Body of pancreas (tissue), 4 donors: Measurements from ENCODE around the gene ST6GALNAC4. TPM values are rescaled to one million over a fixed set of nuclear protein-coding genes. Genes with fewer than 3 reads are reported as not detected.

Source experiments
- ATAC-seq: fragments of 150-250 bp; one replicate; pipeline ENCODE4 v1.9.1; 2016
- DNase-seq, 4 donors: peaks; one replicate each; pipeline ENCODE4 v3.0.0-alpha.2; 2019
- H3K27ac ChIP-seq, 4 donors: fragments of 200-600 bp; sonication (generic); 1 replicate in 3 of 4; 2 replicates in 1 of 4; pipeline versions ENCODE4 v1.5.1 to v1.6.1; 2016 to 2019; ENCODE audit warnings: mild to moderate bottlenecking in 1 of 4, mixed read lengths in 1 of 4, moderate library complexity in 1 of 4
- H3K27me3 ChIP-seq, 2 donors: fragments of 200-600 bp; sonication (generic); one replicate each; pipeline ENCODE4 v1.6.0; 2016; ENCODE audit warnings: mild to moderate bottlenecking in 1 of 2
- H3K36me3 ChIP-seq, 2 donors: fragments of 200-600 bp; sonication (generic); replicated peaks in 1 of 2; 2 replicates each; pipeline ENCODE4 v1.5.1; 2016; ENCODE audit warnings: low read depth in 2 of 2; ENCODE audit not compliant: insufficient read depth in 1 of 2
- H3K4me1 ChIP-seq: fragments of 200-600 bp; sonication (generic); one replicate; pipeline ENCODE4 v1.6.0; 2016
- H3K4me3 ChIP-seq, 2 donors: fragments of 200-600 bp; sonication (generic); 1 replicate in 1 of 2; 2 replicates in 1 of 2; pipeline ENCODE4 v1.5.1; 2016 to 2019
- H3K9me3 ChIP-seq, 3 donors: fragments of 200-600 bp; sonication (generic); 1 replicate in 2 of 3; 2 replicates in 1 of 3; pipeline ENCODE4 v1.5.1; 2016
- POLR2A ChIP-seq, 3 donors: fragments of 450-650 bp; IDR thresholded peaks; one replicate each; pipeline ENCODE4 v1.6.1; 2016; ENCODE audit warnings: antibody characterized with exemption in 3 of 3, mild to moderate bottlenecking in 2 of 3
- WGBS, 2 donors: methylation state at CpG; one replicate each; pipeline ENCODE4 v1.1.5; 2017; 5-methylcytosine and 5-hydroxymethylcytosine counted together
- intact Hi-C: fragments of 100-400 bp; cut with DNase I; formaldehyde crosslinking; loops from one replicate; pipeline ENCODE4 v1.15.1; 2023
- total RNA-seq, 2 donors: library from RNA; depleted of rRNA; stranded (reverse); fragments of >200 nt; gene quantifications; one replicate each; pipeline ENCODE4 v1.1.0, GENCODE V29; 2016
- TF ChIP-seq, protein P1 (sequence below), 7 experiments: fragments of 450-650 bp in 4 of 7; fragments of 200-600 bp in 3 of 7; sonication (generic) in 3 of 7; IDR thresholded peaks; one replicate each; pipeline ENCODE4 v1.5.1; 2016 to 2019; ENCODE audit warnings: antibody characterized with exemption in 7 of 7

The ST6GALNAC4 gene
- total RNA-seq, 2 donors from 2014 or later: 36.6 to 63.8 TPM

GRCh38 chr9:127867356-127868277 is 49.2 kb downstream of the ST6GALNAC4 start:
- H3K4me1 ChIP-seq: peaks cover under 1% of the 10 kb centered on the region
- no peaks in the 10 kb centered on the region for H3K36me3 ChIP-seq
- peak overlapping the region in 2 of 4 donors; percentile 13 to 26 for H3K27ac ChIP-seq
- intact Hi-C loops: no loop called here
- H3K9me3 ChIP-seq: no peaks in the 10 kb centered on the region
- no peaks in the 10 kb centered on the region for H3K27me3 ChIP-seq
- ATAC-seq (no peak), DNase-seq (no peak)
- no peak overlapping the region for H3K4me3 ChIP-seq
- TF ChIP-seq, protein P1, sequence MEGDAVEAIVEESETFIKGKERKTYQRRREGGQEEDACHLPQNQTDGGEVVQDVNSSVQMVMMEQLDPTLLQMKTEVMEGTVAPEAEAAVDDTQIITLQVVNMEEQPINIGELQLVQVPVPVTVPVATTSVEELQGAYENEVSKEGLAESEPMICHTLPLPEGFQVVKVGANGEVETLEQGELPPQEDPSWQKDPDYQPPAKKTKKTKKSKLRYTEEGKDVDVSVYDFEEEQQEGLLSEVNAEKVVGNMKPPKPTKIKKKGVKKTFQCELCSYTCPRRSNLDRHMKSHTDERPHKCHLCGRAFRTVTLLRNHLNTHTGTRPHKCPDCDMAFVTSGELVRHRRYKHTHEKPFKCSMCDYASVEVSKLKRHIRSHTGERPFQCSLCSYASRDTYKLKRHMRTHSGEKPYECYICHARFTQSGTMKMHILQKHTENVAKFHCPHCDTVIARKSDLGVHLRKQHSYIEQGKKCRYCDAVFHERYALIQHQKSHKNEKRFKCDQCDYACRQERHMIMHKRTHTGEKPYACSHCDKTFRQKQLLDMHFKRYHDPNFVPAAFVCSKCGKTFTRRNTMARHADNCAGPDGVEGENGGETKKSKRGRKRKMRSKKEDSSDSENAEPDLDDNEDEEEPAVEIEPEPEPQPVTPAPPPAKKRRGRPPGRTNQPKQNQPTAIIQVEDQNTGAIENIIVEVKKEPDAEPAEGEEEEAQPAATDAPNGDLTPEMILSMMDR (IDR thresholded peaks at IDR 0.05): no peak
- TF ChIP-seq POLR2A (IDR thresholded peaks at IDR 0.05): no peak
- WGBS, 2 donors: 80 to 97% methylated on average over 4 to 27 of the region's 30 CpGs

DNA sequence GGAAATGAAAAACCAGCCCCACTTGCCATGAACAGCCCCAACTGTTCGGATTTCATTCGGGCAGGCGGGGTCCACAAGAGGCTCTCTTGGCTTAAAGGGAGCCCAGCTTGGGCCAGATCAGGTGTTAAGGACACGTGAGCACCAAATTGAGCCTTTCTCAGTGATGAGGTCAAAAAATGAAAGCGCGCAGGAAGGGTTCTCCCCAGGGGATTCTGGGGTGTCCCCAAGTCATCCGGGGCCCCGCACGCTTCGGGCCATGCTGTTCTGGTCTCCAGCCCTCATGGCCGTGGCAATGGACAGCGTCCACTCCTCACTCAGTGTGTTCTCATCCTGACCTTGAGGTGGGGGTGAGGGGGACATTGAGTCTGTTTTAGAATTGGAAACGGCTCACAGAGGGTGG is 50.3 kb downstream of the ST6GALNAC4 start:
- 95 to 97% methylated on average over 8 to 13 of the region's 13 CpGs for WGBS, 2 donors
- H3K27ac ChIP-seq: no peak overlapping the region
- no peak overlapping the region for H3K4me3 ChIP-seq
- H3K4me1 ChIP-seq: peaks cover 6% of the 10 kb centered on the region
- H3K27me3 ChIP-seq: no peaks in the 10 kb centered on the region
- intact Hi-C loops: no loop called here
- DNase-seq: no peak
- H3K36me3 ChIP-seq: no peaks in the 10 kb centered on the region
- TF ChIP-seq, protein P1 (IDR thresholded peaks at IDR 0.05): no peak
- TF ChIP-seq POLR2A (IDR thresholded peaks at IDR 0.05): no peak
- H3K9me3 ChIP-seq: no peaks in the 10 kb centered on the region
- ATAC-seq: no peak

- Histone ChIP-seq H3K4me3 (no peak overlapping the region), H3K27ac (no peak overlapping the region), H3K4me1 (peaks cover 6% of the 10 kb centered on the region), H3K27me3 (no peaks in the 10 kb centered on the region), H3K9me3 (no peaks in the 10 kb centered on the region), H3K36me3 (no peaks in the 10 kb centered on the region)
- intact Hi-C loops: no loop called here
- 73 to 74% methylated on average over 19 of the region's 19 CpGs for WGBS, 2 donors
- DNase-seq (no peak), ATAC-seq (no peak)
- TF ChIP-seq, protein P1 (IDR thresholded peaks at IDR 0.05): no peak
- no peak for TF ChIP-seq POLR2A (IDR thresholded peaks at IDR 0.05)
These were observed 51.0 kb downstream of the ST6GALNAC4 start for GRCh38 chr9:127865645-127866464.

DNA sequence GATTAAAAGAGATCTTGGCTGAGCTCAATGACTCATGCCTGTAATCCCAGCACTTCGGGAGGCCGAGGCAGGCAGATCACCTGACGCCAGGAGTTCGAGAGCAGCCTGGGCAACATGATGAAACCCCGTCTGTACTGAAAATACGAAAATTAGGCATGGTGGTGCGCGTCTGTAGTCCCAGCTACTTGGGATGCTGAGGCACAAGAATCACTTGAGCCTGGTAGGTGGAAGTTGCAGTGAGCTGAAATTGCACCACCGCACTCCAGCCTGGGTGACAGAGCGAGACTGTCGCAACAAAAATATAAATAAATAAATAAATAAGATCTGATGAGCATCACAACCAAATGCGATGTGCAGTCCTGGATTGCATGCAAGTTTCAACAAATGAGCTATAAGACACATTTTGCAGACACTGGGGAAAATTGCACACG is 53.6 kb downstream of the ST6GALNAC4 start:
- ATAC-seq (no peak), DNase-seq (no peak)
- Histone ChIP-seq H3K4me1 (peaks cover 20% of the 10 kb centered on the region), H3K27me3 (no peaks in the 10 kb centered on the region), H3K9me3 (no peaks in the 10 kb centered on the region), H3K4me3 (no peak overlapping the region), H3K36me3 (no peaks in the 10 kb centered on the region), H3K27ac (peak overlapping the region in 3 of 4 donors; percentile 30 to 60 (median 46))
- intact Hi-C loops: no loop called here
- WGBS, 2 donors: 79% methylated on average over 13 of the region's 13 CpGs
- TF ChIP-seq, protein P1 (IDR thresholded peaks at IDR 0.05): no peak
- TF ChIP-seq POLR2A (IDR thresholded peaks at IDR 0.05): no peak
